Hypothalamus (tissue), 51 donors: Measurements from ENCODE around the gene CXCL6.

Experiments
- DNase-seq, 51 donors: peaks; one replicate each; lab custom pipeline; 2025; lab: John Stamatoyannopoulos, UW

Gene CXCL6

DNA sequence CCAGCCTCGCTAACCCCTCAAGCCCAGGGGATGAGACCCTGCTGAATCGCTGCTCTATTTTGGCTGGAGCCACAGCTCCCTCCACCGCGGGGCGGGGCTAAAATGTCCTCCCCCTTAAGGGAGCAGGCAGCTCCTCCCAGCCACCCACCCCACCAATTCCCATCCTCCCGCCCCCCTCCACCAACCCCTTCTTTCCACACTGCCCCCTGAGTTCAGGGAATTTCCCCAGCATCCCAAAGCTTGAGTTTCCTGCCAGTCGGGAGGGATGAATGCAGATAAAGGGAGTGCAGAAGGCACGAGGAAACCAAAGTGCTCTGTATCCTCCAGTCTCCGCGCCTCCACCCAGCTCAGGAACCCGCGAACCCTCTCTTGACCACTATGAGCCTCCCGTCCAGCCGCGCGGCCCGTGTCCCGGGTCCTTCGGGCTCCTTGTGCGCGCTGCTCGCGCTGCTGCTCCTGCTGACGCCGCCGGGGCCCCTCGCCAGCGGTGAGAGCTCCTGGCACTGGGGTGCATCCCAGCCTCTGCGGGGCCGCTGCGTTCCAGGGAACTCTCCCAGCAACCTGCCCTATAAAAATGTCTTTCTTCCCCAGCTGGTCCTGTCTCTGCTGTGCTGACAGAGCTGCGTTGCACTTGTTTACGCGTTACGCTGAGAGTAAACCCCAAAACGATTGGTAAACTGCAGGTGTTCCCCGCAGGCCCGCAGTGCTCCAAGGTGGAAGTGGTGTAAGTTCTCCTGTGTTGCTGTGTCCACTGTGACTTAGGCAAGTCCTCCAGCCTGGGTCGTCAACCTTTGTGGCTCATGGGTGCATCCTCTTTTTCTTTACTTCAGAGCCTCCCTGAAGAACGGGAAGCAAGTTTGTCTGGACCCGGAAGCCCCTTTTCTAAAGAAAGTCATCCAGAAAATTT, at the start of gene CXCL6:
CXCL6 (plus strand) TSS at position 306 of the 907 bp plus-strand sequence; CDS start at position 379, 73 bp downstream.
- peak in 7 of 51 donors; percentile 2 to 14 (median 4) for DNase-seq

DNA sequence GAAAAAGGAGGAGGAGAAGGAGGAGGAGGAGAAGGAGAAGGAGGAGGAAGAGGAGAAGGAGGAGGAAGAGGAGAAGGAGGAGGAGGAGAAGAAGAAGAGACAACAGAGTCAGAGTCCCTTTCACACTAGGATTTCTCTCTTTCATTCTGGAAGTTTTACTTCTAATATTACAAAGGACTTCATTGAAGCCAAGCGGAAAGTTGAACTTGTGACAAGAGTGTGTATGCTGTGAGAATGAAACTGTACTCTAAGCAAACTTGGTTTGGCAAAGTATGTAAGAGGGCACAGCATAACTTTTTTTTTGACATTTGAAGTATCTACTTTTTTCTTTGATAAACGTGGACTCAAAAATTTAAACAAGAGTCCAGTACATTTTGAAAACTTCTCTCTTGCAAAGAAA, 48.1 kb upstream of the CXCL6 start:
- DNase-seq = no peak

DNA sequence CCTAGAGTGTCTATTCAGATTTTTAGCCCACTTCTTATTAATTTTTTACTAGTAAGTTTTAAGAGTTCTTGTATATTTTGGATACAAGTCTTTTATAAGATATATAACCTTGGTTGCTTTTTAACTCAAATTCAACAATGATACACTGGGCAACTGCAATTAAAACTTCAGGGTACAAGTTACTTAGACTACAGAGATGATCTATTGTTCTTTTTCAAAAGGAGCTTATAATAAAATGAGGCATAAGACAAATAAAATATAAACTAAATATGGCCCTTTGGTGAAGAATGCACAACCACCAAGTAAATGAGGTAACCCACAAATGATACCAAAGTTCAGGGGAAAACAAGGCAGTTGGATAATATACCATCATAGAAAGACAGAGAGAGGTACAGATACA, 37.6 kb upstream of the CXCL6 start:
- DNase-seq = no peak

DNA sequence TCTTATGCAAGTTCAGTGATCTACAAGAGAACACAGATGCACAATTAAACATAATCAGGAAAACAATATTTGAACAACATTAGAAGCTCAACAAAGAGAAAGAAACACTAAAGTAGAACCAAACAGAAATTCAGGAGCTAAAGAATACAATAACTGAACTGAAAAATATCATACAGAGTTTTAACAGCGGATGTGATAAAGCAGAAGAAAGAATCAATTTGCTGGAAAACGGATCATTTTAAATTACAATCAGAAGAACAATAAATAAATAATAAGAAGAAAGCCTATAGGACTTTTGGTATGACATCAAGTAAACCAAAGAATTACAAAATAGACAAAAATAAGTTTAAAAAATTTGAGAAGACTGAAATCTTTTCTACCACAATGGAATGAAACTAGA, 36.3 kb upstream of the CXCL6 start:
- no peak for DNase-seq

DNA sequence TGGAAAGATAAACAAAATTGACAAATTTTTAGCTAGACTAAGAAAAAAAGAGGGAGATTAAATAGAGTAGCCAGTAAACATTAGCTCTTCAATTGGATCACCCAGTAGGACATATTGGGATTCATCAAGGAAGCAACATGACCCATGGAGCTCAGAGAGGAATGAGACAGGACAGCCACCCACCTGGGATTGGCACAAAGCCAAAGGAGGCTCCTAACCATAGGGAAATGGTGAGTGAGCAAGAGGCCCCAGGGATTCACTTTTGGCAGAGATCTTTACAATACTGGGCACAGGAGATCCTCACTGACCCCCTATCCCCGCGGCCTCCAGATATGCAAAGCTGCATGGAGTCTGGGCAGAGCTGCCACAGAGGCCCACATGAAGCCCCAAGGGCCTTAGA, 34.8 kb upstream of the CXCL6 start:
- no peak for DNase-seq

DNA sequence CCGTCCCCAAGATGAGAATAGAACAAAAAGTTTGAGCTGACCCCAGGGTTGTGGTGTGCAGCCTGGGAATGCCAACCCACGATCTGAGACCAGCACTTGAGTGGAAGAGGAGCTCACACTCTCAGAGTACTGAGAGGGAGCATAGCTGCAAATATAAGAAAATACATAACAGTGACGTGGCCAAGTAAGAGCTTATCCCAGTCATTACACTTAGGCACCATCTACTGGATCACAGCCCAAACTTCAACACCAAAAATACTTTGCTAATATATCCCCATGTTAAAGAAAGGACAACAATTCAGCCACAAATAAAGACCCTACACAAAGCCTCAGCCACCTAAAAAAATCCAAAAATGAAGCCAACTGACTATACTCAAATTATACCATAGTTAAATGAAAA, 33.3 kb upstream of the CXCL6 start:
- no peak for DNase-seq

DNA sequence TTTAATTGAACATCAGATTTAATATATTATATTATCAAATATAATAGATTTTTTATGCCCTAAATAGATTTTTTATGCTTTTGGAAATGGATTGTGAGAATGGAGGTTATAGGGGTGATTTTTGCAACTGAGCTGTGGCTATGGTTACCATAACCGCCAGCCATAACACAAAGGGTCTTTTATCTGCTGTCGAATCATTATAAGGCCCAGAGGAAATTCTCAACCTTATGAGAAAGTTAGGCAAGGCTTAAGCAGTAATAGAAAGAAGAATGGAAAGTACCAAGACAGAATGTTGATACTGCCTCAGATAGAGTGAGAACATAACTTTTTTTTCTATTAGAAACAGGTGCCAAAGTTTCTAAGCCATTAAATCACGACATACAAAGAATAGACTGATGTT, 26.3 kb upstream of the CXCL6 start:
- DNase-seq = no peak

DNA sequence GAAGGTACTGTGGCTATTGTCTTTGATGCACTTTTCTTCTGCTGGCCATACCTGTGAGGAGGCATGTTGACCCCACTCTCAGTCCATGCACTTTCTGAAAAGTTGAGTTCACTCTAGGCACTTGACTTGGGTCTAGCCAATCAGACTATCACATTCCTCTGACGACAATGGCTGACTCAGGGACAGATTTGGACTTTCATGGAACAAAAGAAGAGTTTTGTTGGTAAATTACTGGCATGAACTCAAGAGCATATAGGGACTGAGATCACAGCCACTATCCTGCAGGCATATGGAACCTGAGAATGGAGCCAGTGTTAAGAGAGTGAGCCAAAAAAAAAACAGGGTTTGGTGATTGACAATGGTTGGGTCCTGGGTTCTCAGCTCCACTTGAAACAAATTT, 24.6 kb upstream of the CXCL6 start:
- no peak for DNase-seq

DNA sequence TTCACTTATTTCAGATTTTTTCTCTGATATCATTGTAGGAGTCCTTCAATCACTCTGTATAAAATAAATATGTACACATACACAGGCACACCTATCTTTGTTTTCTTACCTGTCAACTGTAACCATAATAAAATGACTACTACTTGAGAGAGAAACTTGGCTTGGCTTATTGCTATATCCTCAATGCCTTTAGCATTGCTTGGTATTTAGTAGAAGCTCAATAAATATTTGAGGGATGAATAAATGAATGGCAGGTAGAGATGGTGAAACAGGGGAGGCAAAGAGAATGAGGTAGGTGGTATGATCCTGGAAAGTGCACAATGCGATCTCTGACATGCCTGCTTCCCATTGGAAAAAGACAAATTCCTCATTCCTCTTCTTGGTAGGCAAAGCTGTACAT, 21.8 kb upstream of the CXCL6 start:
- DNase-seq = no peak

DNA sequence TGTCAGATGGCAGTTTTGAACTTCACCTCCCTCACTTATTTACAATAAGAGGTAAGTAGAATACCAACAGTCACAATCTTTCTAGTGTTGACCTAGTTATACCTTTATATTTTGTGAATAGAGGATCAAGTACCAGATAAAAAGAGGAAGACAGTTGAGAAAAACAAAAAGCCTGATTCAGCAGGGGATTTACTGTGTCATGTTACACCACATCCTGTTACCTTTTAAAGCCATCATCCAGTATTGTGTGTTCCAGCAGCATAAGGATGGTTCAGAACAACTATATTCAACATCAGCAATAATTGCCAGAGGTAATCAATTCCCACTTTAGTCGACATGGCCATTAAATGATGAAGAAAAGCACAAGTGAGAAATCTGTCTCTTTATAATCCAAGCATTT, 21.3 kb upstream of the CXCL6 start:
- DNase-seq = no peak

DNA sequence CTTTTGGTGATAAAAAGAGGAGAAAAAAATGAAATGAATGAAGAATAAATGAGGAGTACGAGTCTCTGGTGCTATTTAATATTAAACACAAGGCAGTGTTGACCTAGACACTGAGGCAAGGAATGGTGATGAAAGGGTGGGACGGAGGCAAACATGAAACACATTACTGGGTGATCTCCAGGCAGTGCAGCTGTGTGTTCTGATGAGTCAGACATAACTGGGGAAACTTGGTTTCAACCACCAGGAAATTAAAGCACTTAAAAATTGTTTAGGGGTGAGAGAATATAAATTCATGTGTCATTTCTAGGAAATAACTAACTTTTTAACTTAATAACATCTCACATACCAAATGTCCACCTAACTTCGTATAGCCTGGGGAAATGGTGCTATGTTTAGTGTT, 19.7 kb upstream of the CXCL6 start:
- DNase-seq = no peak

DNA sequence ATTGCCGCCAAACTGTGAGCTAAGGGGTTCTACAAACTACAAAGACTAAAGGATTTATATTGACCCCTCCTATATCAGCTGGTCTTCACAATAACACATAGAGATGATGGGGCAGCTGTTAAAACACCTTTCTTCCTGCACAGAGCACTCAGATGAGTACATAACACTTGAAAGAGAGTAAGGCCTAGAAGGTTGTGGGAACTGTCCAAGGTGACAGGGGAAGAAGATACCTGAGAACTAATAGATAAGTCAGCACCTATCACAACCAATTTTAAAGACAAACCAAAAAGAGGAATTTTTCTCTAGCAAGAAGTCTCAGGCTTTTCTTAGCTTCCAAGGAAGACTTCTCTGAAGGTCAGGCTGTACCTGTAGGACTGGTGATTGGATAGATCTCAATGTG, 19.1 kb upstream of the CXCL6 start:
- no peak for DNase-seq

DNA sequence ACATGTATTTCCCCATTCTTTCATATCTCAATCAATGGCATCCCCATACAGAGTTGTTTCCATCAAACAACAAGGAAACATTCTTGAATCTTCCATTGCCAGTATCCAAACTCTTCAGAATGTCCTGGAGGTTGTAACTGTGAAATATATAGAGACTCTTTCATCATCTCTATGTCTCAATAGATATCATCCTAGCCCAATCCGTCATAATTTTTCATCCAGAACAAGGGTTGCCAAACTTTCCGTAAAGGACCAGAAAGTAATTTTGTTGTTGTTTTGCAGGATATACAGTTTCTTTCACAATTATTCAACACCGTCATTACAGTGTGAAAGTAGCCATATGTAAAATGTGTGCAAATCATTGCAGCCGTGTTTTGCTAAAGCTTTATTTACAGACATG, 15.2 kb upstream of the CXCL6 start:
- DNase-seq = no peak

DNA sequence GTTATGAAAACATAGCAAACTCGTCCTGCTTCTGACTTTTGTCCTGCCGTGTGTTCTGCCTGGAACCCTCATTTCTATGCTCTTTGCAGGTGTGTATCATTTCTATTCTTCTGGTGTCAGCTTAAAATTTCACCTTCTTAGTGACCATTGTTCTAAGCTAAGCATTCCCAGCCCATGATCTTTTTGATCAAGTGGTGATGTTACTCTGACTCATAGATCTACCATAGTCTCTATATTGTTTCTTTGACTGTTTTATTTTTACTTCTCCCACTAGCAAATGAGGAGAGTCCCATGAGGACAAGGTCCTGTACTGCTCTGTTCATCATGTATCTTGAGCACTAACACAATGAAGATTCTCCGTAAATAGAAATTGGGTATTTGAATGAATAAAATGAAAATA, 14.1 kb upstream of the CXCL6 start:
- DNase-seq = no peak

DNA sequence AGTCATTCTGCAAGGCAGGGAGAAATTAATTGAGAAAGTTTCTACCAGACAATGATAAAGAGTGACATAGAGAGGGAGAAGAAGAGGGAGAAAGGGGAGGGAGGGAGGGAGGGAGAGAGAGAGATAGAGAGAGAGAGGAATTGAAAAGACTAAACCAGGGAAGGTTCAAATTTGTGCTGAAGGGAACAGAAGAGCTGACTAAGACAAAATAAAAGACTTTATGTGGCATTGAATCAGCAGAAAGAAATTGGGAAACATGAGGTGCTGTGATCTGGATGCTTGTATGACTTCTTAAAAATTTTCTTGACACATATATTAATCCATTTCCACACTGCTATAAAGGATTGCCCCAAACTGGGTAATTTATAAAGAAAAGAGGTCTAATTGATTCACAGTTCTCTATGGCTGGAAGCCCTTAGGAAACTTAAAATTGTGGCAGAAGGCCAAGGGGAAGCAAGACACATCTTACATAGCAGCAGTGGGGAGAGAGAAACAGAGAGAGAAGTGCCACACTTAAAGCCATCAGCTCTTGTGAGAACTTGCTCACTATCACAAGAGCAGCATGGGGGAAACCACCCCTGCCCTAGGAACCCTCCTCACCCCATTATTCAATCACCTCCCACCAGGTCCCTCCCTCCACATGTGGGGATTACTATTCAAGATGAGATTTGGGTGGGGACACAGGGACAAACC, 13.5 kb upstream of the CXCL6 start:
- no peak for DNase-seq

DNA sequence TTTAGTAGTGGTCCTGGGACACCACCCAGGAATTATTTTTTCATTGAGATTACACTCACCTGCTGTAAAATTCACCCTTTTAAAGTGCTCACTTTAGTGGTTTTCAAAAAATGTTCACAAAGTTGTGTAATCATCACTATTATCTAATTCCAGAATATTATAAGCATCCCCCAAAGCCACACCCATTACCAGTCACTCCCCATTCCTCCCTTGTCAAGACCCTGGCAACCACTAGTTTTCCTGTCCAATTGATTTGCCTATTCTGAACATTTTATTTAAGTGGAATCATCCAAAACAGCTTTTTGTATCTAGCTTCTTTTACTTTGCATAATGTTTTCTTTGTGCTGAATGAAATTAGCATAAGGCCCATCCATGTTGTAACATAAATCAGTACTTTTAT, 12.7 kb upstream of the CXCL6 start:
- DNase-seq = no peak

DNA sequence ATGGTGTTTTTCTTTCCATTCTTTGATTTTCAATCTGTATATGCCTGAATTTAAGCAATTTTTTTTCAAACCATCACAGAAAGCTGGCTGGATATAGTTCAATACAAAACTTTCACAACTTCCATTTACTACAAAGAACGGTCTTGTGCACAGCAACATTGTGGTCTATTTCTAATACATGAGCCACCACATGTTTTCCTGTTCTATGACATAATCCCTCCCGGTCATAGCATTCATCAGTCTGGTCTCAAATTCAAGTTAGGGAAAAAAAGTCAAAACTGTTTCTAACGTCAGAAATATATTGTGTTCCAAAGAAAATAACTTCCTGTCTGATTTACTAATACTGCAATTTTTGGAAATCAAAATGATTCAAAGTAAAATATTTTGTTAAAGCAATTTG, 7.5 kb upstream of the CXCL6 start:
- DNase-seq = no peak

DNA sequence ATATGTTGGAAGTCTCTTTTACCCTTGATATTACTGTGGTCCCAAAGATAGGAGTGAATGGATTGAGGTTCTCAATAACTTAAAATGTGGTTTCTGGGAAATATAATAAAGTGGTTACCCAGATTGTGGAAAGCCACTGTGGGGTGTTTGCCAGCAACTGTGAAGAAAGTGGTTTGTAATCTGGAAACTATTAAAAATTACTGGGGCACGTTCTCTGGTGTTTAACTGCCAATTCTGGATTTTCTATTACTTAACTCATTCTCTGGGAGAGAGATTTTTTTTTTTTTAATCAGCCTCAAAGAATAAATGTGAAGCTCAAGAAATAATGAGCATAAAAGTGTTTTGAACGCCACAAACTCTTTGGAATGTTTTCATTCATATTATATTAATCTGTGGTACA, 4.9 kb upstream of the CXCL6 start:
- no peak for DNase-seq

DNA sequence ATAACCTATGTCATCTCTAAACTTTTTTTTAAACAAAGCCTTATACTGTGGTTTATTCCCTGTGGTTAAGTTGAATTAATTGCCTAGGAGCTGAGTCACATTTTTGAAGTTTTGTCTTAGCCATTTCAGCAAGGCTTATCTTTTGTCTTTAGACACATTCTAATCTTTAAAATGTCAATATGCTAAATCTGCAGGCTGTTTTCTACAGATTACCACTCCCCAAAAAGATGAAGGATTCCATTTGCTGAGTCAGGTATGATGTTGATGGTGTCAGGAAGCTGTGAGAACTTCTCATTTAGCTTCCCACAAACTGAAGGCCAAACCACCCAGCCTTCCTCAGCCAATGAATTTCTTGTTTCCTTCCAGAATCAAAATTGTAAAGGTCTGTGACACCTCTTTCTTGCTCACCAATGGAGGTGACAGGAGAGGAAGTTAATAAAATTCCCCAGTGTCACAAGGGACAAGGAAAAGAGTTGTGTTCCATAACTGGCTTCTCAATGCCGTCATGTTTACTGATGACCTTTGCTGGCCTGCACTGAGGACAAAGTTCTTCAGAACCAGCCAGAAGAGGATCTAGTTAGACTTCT, 3.7 kb upstream of the CXCL6 start:
- DNase-seq = no peak

DNA sequence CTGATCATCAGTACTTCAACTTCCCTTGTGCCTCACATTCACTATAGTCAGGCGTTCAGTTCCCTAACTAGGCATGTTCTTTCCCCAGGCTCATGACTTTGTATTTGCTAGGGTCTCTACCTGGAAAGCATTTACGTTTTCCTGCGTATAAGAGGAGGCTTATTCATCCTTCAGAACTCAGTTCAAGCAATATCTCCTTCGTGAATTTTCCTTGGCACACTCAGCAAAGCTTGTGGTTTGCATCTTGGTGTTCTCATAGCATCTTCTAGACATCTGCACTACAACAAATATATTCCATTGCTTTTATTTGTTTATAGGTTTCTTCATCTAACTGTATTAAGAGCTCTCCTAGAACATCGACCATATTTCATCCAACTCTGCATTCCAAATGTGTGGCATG, 2.6 kb downstream of the CXCL6 start:
- DNase-seq = no peak

DNA sequence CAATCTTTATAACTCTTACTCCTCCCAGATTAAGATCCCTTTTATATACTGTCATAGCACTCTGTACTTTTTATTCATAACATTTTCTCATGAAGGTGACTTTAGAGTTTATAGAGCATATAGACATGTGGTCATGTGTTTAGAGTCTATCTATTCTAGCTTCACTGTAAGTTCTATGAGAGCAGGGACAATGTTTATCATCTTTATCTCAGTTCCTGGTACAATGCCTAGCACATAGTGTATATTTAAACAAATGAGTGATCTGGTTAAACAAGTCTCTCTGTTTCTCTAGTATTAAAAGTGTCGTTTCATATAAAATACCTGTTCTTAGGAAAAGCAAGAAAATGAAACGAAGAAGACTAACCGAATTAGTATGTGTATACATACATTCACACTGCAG, 3.2 kb downstream of the CXCL6 start:
- DNase-seq = no peak
